GM18867 (cell line): ENCODE results near the gene HOXD12.

Experiments
- ATAC-seq: cut with Tn5 transposase; IDR thresholded peaks from one replicate; pipeline ENCODE4 v1.9.1; 2021; ENCODE audit warnings: mild to moderate bottlenecking, moderate library complexity; ENCODE audit not compliant: unreplicated experiment

HOXD12 gene

GRCh38 chr2:176147210-176147799 lies 47.7 kb downstream of the HOXD12 start:
- ATAC-seq, result no peak

GRCh38 chr2:176147800-176148496 lies 48.4 kb downstream of the HOXD12 start:
- no peak for ATAC-seq

- ATAC-seq, result no peak
Measured at GRCh38 chr2:176148751-176149421, 49.3 kb downstream of the HOXD12 start.

GRCh38 chr2:176149481-176149938 lies 49.9 kb downstream of the HOXD12 start:
- no peak for ATAC-seq

GRCh38 chr2:176149939-176150583 lies 50.5 kb downstream of the HOXD12 start:
- ATAC-seq, result no peak

- ATAC-seq, result no peak
Measured at GRCh38 chr2:176150584-176151441, 51.2 kb downstream of the HOXD12 start.

GRCh38 chr2:176151442-176152287 lies 52.1 kb downstream of the HOXD12 start, which contains the start of gene HOXD4:
Gene HOXD4, plus strand, starts transcription at chr2:176151550. Its CDS starts 84 bp downstream, at chr2:176151634.
- ATAC-seq, result no peak
